Calu3 (cell line): Measurements from ENCODE around the gene LRFN3. TPM values are rescaled to one million over a fixed set of nuclear protein-coding genes. Genes with fewer than 3 reads are reported as not detected.

Experiments used
- BruUV-seq: library from RNA; stranded (reverse); fragments of 400-500 nt; replicated peaks from 2 replicates; lab custom pipeline; 2021; lab: Mats Ljungman, UMichigan
- CTCF ChIA-PET: fragments of 300-600 bp; sonication (Branson Sonifier 250); formaldehyde crosslinking; loops from one replicate; lab custom pipeline; 2022; ENCODE audit warnings: antibody characterized with exemption; lab: Charles Lee
- DNase-seq: peaks from one replicate; pipeline ENCODE4 v3.0.0; 2022
- H3K27ac Mint-ChIP-seq: one replicate; pipeline ENCODE4 v1.8.0; 2022; ENCODE audit warnings: mixed read lengths; ENCODE audit not compliant: unreplicated experiment
- H3K27me3 Mint-ChIP-seq: one replicate; pipeline ENCODE4 v1.8.0; 2022; ENCODE audit warnings: mixed read lengths; ENCODE audit not compliant: unreplicated experiment
- H3K36me3 Mint-ChIP-seq: one replicate; pipeline ENCODE4 v1.8.0; 2022; ENCODE audit warnings: mild to moderate bottlenecking, moderate library complexity, mixed read lengths; ENCODE audit not compliant: insufficient read depth, unreplicated experiment
- H3K4me1 Mint-ChIP-seq: one replicate; pipeline ENCODE4 v1.8.0; 2022; ENCODE audit warnings: mild to moderate bottlenecking, low read depth, mixed read lengths; ENCODE audit not compliant: unreplicated experiment
- H3K4me3 Mint-ChIP-seq: one replicate; pipeline ENCODE4 v1.8.0; 2022; ENCODE audit warnings: mild to moderate bottlenecking, low read depth, moderate library complexity, mixed read lengths; ENCODE audit not compliant: unreplicated experiment
- H3K9me3 Mint-ChIP-seq: one replicate; pipeline ENCODE4 v1.8.0; 2022; ENCODE audit warnings: low read depth, mixed read lengths; ENCODE audit not compliant: unreplicated experiment
- intact Hi-C: fragments of 100-400 bp; cut with micrococcal nuclease; formaldehyde crosslinking; loops from one replicate; pipeline ENCODE4 v1.10.0; 2022; ENCODE audit not compliant: unreplicated experiment
- total RNA-seq: library from RNA; stranded (reverse); gene quantifications from 2 replicates; pipeline ENCODE4 v1.2.3, GENCODE V29; 2022
- TF ChIP-seq, protein P1 (sequence below): fragments of 200-600 bp; IDR thresholded peaks from one replicate; pipeline ENCODE4 v1.8.0; 2022; ENCODE audit warnings: antibody characterized with exemption; ENCODE audit not compliant: unreplicated experiment

LRFN3 gene
- total RNA-seq, 1 experiment from 2014 or later = 18.5 TPM

DNA sequence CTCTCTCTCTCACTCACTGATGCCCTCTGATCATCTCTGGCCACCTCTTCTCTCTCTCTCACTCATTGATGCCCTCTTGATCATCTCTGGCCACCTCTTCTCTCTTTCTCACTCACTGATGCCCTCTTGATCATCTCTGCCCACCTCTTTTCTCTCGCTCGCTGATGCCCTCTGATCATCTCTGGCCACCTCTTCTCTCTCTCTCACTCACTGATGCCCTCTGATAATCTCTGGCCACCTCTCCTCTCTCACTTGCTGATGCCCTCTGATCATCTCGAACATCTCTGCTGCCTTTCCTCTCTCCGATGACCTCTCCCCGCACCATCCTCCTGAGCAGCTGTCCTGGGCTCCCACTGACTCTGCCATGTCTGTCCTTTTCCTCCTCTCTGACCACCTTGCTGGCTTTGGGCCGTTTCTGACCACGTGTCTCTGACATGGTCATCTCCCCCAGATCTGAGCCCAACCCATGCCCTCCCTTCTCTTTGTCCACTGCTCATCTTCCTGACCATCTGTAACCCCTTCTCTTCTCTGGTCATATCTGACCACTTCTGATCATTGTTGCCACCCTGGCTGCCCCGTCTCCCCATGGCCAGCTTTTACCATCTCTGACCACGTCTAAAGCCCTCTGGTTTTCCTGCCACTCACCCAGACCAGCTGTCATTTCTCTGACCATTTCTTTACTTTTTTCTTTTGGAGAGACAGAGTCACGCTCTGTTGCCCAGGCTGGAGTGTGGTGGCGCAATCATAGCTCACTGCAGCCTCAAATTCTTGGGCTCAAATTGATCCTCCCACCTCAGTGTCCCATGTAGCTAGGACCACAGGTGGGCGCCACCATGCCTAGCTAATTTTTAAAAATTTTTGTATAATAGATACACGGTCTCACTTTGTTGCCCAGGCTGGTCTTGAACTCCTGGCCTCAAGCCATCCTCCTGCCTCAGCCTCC is 2.4 kb downstream of the LRFN3 start:
- Mint-ChIP-seq H3K4me3 (peak overlapping the region; percentile 79), H3K27ac (no peak overlapping the region), H3K36me3 (peaks cover 13% of the 10 kb centered on the region), H3K9me3 (no peaks in the 10 kb centered on the region), H3K27me3 (no peaks in the 10 kb centered on the region), H3K4me1 (peaks cover 27% of the 10 kb centered on the region)
- TF ChIP-seq, protein P1, sequence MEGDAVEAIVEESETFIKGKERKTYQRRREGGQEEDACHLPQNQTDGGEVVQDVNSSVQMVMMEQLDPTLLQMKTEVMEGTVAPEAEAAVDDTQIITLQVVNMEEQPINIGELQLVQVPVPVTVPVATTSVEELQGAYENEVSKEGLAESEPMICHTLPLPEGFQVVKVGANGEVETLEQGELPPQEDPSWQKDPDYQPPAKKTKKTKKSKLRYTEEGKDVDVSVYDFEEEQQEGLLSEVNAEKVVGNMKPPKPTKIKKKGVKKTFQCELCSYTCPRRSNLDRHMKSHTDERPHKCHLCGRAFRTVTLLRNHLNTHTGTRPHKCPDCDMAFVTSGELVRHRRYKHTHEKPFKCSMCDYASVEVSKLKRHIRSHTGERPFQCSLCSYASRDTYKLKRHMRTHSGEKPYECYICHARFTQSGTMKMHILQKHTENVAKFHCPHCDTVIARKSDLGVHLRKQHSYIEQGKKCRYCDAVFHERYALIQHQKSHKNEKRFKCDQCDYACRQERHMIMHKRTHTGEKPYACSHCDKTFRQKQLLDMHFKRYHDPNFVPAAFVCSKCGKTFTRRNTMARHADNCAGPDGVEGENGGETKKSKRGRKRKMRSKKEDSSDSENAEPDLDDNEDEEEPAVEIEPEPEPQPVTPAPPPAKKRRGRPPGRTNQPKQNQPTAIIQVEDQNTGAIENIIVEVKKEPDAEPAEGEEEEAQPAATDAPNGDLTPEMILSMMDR = no peak
- CTCF ChIA-PET = no interaction called here
- no peak for DNase-seq
- BruUV-seq = no TSS peak
- intact Hi-C loops = loop anchor here (10.0 kb wide), 1 partner anchor 194 kb away; the partner anchor contains the start of genes IGFLR1, LIN37, PSENEN and U2AF1L4

DNA sequence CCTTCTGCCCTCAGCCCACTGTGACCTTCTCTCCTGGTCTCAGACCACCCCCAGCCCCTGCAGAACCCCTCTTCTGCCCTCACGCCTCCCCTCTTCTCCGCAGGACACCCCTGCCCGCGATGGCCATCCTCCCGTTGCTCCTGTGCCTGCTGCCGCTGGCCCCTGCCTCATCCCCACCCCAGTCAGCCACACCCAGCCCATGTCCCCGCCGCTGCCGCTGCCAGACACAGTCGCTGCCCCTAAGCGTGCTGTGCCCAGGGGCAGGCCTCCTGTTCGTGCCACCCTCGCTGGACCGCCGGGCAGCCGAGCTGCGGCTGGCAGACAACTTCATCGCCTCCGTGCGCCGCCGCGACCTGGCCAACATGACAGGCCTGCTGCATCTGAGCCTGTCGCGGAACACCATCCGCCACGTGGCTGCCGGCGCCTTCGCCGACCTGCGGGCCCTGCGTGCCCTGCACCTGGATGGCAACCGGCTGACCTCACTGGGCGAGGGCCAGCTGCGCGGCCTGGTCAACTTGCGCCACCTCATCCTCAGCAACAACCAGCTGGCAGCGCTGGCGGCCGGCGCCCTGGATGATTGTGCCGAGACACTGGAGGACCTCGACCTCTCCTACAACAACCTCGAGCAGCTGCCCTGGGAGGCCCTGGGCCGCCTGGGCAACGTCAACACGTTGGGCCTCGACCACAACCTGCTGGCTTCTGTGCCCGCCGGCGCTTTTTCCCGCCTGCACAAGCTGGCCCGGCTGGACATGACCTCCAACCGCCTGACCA is 3.3 kb downstream of the LRFN3 start:
- CTCF ChIA-PET = interaction anchor here (1.0 kb wide), 1 partner anchor 10 kb away, joined by 3 read pairs; no protein-coding TSS in a partner anchor
- TF ChIP-seq, protein P1 = no peak

DNA sequence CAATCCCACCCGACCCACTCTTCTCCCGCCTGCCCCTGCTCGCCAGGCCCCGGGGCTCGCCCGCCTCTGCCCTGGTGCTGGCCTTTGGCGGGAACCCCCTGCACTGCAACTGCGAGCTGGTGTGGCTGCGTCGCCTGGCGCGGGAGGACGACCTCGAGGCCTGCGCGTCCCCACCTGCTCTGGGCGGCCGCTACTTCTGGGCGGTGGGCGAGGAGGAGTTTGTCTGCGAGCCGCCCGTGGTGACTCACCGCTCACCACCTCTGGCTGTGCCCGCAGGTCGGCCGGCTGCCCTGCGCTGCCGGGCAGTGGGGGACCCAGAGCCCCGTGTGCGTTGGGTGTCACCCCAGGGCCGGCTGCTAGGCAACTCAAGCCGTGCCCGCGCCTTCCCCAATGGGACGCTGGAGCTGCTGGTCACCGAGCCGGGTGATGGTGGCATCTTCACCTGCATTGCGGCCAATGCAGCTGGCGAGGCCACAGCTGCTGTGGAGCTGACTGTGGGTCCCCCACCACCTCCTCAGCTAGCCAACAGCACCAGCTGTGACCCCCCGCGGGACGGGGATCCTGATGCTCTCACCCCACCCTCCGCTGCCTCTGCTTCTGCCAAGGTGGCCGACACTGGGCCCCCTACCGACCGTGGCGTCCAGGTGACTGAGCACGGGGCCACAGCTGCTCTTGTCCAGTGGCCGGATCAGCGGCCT is 4.1 kb downstream of the LRFN3 start:
- H3K9me3 Mint-ChIP-seq = no peaks in the 10 kb centered on the region
- H3K4me3 Mint-ChIP-seq = no peak overlapping the region
- H3K4me1 Mint-ChIP-seq = peaks cover 27% of the 10 kb centered on the region
- H3K27ac Mint-ChIP-seq = no peak overlapping the region
- intact Hi-C loops = no loop called here
- TF ChIP-seq, protein P1 = no peak
- CTCF ChIA-PET = interaction anchor here (1.0 kb wide), 1 partner anchor 9 kb away, joined by 3 read pairs; no protein-coding TSS in a partner anchor
- BruUV-seq = no TSS peak
- no peak for DNase-seq
- H3K27me3 Mint-ChIP-seq = no peaks in the 10 kb centered on the region
- peaks cover 13% of the 10 kb centered on the region for H3K36me3 Mint-ChIP-seq

More for the DNA sequence above, 3.3 kb downstream of the LRFN3 start:
- intact Hi-C loops = loop anchor here (10.0 kb wide), 1 partner anchor 195 kb away; the partner anchor contains the start of genes IGFLR1, LIN37, PSENEN and U2AF1L4
- BruUV-seq = no TSS peak
- no peaks in the 10 kb centered on the region for H3K9me3 Mint-ChIP-seq
- no peaks in the 10 kb centered on the region for H3K27me3 Mint-ChIP-seq
- peaks cover 13% of the 10 kb centered on the region for H3K36me3 Mint-ChIP-seq
- H3K4me3 Mint-ChIP-seq = no peak overlapping the region
- peaks cover 27% of the 10 kb centered on the region for H3K4me1 Mint-ChIP-seq
- no peak for DNase-seq
- no peak overlapping the region for H3K27ac Mint-ChIP-seq

DNA sequence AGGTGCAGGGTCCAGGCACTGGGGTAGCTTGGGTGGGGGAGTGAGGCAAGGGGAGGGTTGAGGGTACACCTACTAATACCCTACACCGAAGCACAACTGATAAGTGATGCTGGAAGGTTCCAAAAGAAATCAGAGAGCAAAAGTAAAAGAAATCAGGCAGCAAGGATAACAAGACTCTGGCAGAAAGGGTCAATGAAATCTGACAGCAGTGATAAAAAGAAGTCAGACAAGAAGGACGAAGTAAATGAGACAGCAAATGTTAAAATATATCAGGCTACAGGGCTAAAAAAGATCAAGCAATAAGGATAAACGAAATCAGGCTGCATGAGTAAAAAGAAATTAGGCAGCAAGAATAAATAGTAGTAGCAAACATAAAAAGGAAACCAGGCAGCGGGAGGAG is 4.7 kb downstream of the LRFN3 start:
- DNase-seq = no peak
- Mint-ChIP-seq H3K9me3 (no peaks in the 10 kb centered on the region), H3K4me1 (peaks cover 23% of the 10 kb centered on the region), H3K27me3 (no peaks in the 10 kb centered on the region), H3K27ac (no peak overlapping the region), H3K36me3 (peaks cover 14% of the 10 kb centered on the region), H3K4me3 (no peak overlapping the region)
- TF ChIP-seq, protein P1 = no peak
- CTCF ChIA-PET = no interaction called here
- BruUV-seq = no TSS peak
- intact Hi-C loops = no loop called here
